ENCODE results near the gene ANKRD65.
"Not testable (repeated sequence)": the region's sequence is repeated elsewhere in the genome, so short reads cannot be mapped to it uniquely, and the experiment has no call there.

The ANKRD65 gene

GRCh38 chr1:1421147-1421906 lies at the start of gene ANKRD65:
TSS of gene ANKRD65 (minus strand) at chr1:1421276. CDS start at chr1:1421005, 271 bp downstream.
- no peak for DNase-seq

GRCh38 chr1:1468196-1468985 lies 47.3 kb upstream of the ANKRD65 start:
- DNase-seq = not testable (repeated sequence)

DNA sequence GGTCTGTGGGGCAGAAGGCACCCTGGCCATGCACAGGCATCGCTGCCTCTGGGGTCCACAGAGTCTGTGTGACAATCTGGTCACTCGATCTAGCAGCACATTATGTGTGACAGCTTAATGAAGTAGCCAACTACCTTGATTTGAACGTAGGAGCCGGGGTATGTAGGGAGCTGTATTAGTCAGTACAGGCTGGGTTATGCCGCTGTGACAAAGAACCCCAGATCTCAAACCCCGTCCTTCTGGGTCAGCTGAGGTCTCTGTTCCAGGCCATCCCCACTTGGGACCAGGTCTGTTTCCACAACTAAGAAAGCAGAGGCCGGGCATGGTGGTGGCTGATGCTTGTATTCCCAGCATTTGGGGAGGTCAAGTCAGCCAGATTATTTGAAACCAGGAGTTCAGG lies 42.2 kb upstream of the ANKRD65 start:
- DNase-seq = no peak

DNA sequence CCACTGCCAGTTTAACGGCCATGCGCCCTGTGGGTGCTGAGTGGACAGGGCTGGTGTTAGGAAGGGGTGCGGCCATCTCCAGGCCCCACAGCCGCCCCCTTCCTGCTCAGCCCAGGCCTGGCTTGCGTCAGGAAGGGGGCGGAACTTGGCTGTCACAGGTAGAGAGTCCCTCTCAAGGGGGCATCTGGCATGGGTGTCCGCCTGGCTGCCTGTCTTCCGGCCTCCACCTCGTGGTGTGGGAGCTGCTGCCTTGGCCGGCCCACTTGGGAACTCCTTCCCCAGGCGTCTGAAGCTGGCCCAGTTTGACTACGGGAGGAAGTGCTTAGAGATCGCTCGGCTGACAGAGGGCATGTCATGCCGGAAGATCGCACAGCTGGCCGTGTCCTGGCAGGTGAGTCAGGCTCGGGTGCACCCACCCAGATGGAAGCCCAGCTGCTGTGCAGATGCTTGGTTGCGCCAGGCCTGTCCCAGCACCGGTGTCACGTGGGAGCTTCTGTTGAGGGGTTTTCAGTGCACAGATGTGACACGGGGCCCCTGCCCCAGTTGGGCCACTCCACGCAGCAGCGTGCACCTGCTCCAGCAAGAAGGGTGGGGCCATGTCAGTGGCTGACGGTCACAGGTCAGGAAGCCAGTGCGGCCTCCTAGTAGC lies 41.4 kb upstream of the ANKRD65 start:
- DNase-seq = no peak

DNA sequence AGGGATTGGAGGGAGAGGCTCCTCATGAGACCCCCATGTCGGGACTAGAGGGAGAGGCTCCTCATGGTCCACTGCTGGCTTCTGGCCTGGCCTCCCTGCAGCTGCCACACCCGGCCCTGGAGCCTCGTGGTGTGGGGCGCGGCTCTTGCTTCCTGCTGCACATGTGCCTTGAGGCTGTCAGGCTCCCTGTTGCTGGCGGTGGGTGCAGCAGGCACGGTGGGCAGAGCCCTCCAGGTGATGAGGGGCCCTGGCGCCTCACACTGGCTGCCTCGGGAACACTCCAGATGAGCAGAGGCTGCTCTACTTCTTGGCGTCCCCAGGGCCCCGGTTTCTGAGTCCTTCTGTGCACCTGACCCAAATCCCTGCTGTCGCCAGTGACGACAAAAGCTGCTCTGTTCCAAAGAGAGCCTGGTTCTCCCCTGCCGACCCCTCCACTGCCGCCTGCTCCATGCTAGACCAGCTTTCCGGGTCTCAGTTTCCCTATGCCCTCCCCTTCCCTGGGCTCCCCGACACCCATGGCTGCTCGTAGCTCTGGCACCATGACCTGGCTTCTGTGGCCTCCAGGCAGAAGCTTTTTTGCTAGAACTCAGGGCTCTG lies 40.7 kb upstream of the ANKRD65 start:
- DNase-seq = no peak

GRCh38 chr1:1460540-1461130 lies 39.6 kb upstream of the ANKRD65 start:
- no peak for DNase-seq

- DNase-seq = not testable (repeated sequence)
Observed at GRCh38 chr1:1459711-1460110, 38.6 kb upstream of the ANKRD65 start.

GRCh38 chr1:1459156-1459555 lies 38.1 kb upstream of the ANKRD65 start:
- not testable (repeated sequence) for DNase-seq

DNA sequence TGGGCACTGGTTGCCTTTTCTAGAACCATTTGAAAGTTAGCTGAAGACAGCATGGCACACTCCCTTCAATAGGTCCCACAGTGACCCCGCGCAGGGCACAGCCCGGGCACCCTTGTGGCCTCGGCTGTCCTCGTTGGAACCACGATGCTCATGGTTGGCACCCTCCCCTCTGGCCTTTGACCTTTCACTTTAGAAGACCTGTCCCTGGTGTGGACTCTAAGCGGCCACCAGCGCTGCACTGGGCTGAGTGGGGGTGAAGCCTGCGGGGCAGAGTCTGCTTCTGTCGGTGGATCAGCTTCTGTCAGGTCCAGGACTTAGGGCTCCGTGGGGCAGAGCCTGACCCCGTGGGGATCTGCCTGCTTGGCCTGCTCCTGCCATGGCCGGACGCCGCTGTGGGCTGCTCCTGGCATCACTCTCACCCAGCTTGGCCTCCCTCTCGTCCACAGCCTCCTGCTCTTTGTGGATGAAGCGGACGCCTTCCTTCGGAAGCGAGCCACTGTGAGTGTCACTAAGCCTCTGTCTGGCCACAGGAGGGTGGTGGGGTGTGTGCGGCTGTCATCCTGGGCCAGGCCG lies 35.7 kb upstream of the ANKRD65 start:
- DNase-seq = not testable (repeated sequence)

- DNase-seq = not testable (repeated sequence)
Observed at GRCh38 chr1:1455934-1456333, 34.9 kb upstream of the ANKRD65 start.

DNA sequence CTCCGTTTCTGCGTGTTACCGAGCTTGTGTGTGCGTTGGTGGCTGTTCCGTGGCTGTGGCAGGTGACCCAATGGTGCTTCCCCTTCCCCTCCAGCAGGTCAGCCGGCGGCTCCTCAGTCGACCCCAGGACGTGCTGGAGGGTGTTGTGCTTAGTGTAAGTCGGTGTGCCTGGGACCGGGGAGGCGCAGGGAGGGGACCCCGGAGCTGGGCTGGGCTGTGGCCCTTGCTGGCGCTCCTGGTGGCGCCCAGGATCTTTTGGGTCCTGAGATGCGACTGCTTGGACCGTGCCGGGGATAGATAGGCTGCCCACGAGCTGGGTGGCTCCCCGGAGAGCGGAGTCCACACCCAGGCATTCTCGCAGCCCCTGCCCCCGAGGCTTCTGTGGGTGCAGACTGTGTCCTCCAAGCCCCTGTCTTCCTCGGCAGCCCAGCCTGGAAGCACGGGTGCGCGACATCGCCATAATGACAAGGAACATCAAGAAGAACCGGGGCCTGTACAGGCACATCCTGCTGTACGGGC lies 34.3 kb upstream of the ANKRD65 start:
- DNase-seq = no peak

DNA sequence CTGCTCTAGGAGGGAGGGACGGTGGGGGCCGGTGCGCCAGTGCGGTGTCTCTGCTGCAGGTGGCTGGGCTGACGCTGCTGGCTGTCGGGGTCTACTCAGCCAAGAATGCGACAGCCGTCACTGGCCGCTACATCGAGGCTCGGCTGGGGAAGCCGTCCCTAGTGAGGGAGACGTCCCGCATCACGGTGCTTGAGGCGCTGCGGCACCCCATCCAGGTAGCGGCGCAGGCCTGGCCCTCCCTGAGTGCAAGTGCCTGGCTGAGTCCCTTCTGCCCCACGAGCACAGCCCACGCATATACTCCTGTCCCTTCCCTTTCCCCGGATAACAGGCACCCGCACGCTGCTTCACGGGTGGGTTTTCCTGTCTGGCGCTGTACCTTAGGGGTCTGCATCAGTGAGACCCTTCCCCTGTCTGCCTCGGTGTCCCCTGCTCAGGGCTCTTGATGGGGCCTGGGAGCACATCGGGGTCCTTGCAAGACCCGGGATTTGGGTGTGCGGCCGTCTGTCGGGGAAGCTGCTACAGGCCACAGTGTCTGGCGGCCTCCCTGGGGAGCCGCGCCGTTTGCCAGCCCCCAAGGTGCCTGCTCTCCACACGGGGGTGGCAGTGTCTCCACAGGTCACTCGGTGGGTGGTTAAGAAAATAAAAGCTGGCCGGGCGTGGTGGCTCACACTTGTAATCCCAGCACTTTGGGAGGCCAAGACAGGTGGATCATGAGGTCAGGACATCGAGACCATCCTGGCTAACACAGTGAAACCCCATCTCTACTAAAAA lies 33.4 kb upstream of the ANKRD65 start:
- not testable (repeated sequence) for DNase-seq

- DNase-seq = no peak
Observed at GRCh38 chr1:1452882-1453281, 31.8 kb upstream of the ANKRD65 start.

- DNase-seq = not testable (repeated sequence)
Observed at GRCh38 chr1:1452365-1452739, 31.3 kb upstream of the ANKRD65 start.

- no peak for DNase-seq
Observed at GRCh38 chr1:1451696-1452364, 30.8 kb upstream of the ANKRD65 start.

DNA sequence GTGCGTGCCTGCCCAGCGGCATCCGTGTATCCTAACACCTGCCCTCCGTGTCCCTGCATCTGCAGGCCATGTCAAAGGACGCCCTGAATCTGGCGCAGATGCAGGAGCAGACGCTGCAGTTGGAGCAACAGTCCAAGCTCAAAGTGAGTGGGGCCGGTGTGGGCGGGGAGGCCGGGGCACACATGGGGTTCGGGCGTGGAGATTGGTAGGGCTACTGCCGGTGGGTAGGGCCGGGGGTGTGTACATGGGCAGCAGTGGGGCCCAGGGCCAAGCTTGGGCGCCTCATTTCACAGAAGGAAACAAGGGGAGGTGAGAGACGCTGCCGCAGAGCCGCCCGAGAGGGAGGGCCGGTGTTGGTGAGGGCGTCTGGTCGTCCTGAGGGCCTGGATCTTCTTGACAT lies 29.5 kb upstream of the ANKRD65 start:
- DNase-seq = not testable (repeated sequence)

- DNase-seq = no peak
Observed at GRCh38 chr1:1449099-1449739, 28.1 kb upstream of the ANKRD65 start, which contains the start of gene ATAD3C. TSS of gene ATAD3C (plus strand) at chr1:1449689. CDS start at chr1:1450684, 995 bp downstream.

GRCh38 chr1:1446631-1447030 lies 25.6 kb upstream of the ANKRD65 start:
- DNase-seq = not testable (repeated sequence)

GRCh38 chr1:1442069-1442770 lies 21.1 kb upstream of the ANKRD65 start:
- DNase-seq = no peak
